SK-N-SH treated with all-trans-retinoic acid at 6 μM for 48 hours (cell line): ENCODE data around the gene CTDSP1.

Experiments
- ATAC-seq: fragments of 200-7000 bp; cut with Tn5 transposase; 3 replicates; pipeline ENCODE4 v1.9.1; 2020; ENCODE audit warnings: mild to moderate bottlenecking, moderate library complexity
- ARNTL ChIP-seq: fragments of 450-650 bp; formaldehyde crosslinking; IDR thresholded peaks from 2 replicates; pipeline ENCODE4 v1.5.0; 2020; ENCODE audit warnings: low read depth, mild to moderate bottlenecking, moderate library complexity, borderline replicate concordance
- BACH2 ChIP-seq: fragments of 250-450 bp; sonication (Bioruptor Pico); IDR thresholded peaks from 2 replicates; pipeline ENCODE4 v1.9.0; 2021; ENCODE audit warnings: mild to moderate bottlenecking, borderline replicate concordance
- CSDC2 ChIP-seq: fragments of 250-450 bp; sonication (Bioruptor Pico); IDR thresholded peaks from 2 replicates; pipeline ENCODE4 v1.5.0; 2020; ENCODE audit warnings: mild to moderate bottlenecking, moderate library complexity
- ESRRG ChIP-seq: fragments of 250-450 bp; sonication (Bioruptor Pico); IDR thresholded peaks from 2 replicates; pipeline ENCODE4 v1.6.1; 2021; ENCODE audit warnings: mild to moderate bottlenecking
- GLIS3 ChIP-seq: fragments of 250-450 bp; sonication (Bioruptor Pico); IDR thresholded peaks from 2 replicates; pipeline ENCODE4 v1.5.0; 2020; ENCODE audit warnings: mild to moderate bottlenecking, moderate library complexity
- ISL1 ChIP-seq: fragments of 250-450 bp; sonication (Bioruptor Pico); IDR thresholded peaks from 2 replicates; pipeline ENCODE4 v2.1.2; 2022; ENCODE audit warnings: mild to moderate bottlenecking, moderate library complexity
- OSR1 ChIP-seq: fragments of 250-450 bp; sonication (Bioruptor Pico); IDR thresholded peaks from 2 replicates; pipeline ENCODE4 v1.8.0; 2022; ENCODE audit warnings: moderate library complexity, mild to moderate bottlenecking, inconsistent platforms
- PPARA ChIP-seq: fragments of 250-450 bp; sonication (Bioruptor Pico); IDR thresholded peaks from 2 replicates; pipeline ENCODE4 v1.5.0; 2020; ENCODE audit warnings: mild to moderate bottlenecking, borderline replicate concordance
- SNAI2 ChIP-seq: fragments of 250-450 bp; sonication (Bioruptor Pico); IDR thresholded peaks from 2 replicates; pipeline ENCODE4 v1.5.0; 2020; ENCODE audit warnings: mild to moderate bottlenecking, moderate library complexity
- TOX ChIP-seq: fragments of 250-450 bp; sonication (Bioruptor Pico); IDR thresholded peaks from 2 replicates; pipeline ENCODE4 v1.8.0; 2021; ENCODE audit warnings: mild to moderate bottlenecking, moderate library complexity, borderline replicate concordance
- ZC3H10 ChIP-seq: fragments of 250-450 bp; sonication (Bioruptor Pico); IDR thresholded peaks from 2 replicates; pipeline ENCODE4 v1.5.1; 2021; ENCODE audit warnings: mild to moderate bottlenecking, moderate library complexity
- ZFP3 ChIP-seq: fragments of 250-450 bp; sonication (Bioruptor Pico); IDR thresholded peaks from 2 replicates; pipeline ENCODE4 v1.5.0; 2020; ENCODE audit warnings: mild to moderate bottlenecking, moderate library complexity
- ZFP30 ChIP-seq: fragments of 450-650 bp; formaldehyde crosslinking; IDR thresholded peaks from 2 replicates; pipeline ENCODE4 v1.5.0; 2022; ENCODE audit warnings: mild to moderate bottlenecking, moderate library complexity
- ZNF565 ChIP-seq: fragments of 450-650 bp; formaldehyde crosslinking; conservative IDR thresholded peaks from 2 replicates; pipeline ENCODE4 v1.5.0; 2020; ENCODE audit warnings: low read depth, mild to moderate bottlenecking, moderate library complexity
- ZNF8 ChIP-seq: fragments of 450-650 bp; formaldehyde crosslinking; IDR thresholded peaks from 2 replicates; pipeline ENCODE4 v1.5.0; 2020; ENCODE audit warnings: mild to moderate bottlenecking, moderate library complexity
- TF ChIP-seq, protein P1 (sequence below): fragments of 250-450 bp; sonication (Bioruptor Pico); IDR thresholded peaks from 2 replicates; pipeline ENCODE4 v1.5.0; 2020; ENCODE audit warnings: mild to moderate bottlenecking, moderate library complexity
- TF ChIP-seq, protein P2 (sequence below): fragments of 250-450 bp; sonication (Bioruptor Pico); IDR thresholded peaks from 2 replicates; pipeline ENCODE4 v1.8.0; 2020; ENCODE audit warnings: mild to moderate bottlenecking, moderate library complexity, borderline replicate concordance
- TF ChIP-seq, protein P3 (sequence below): fragments of 250-450 bp; sonication (Bioruptor Pico); IDR thresholded peaks from 2 replicates; pipeline ENCODE4 v1.5.1; 2020; ENCODE audit warnings: low read depth, mild to moderate bottlenecking, moderate library complexity
- TF ChIP-seq, protein P4 (sequence below): fragments of 250-450 bp; sonication (Bioruptor Pico); IDR thresholded peaks from 2 replicates; pipeline ENCODE4 v1.8.0; 2021; ENCODE audit warnings: low read depth, mild to moderate bottlenecking, moderate library complexity, borderline replicate concordance
- TF ChIP-seq, protein P5 (sequence below): fragments of 250-450 bp; sonication (Bioruptor Pico); IDR thresholded peaks from 2 replicates; pipeline ENCODE4 v1.5.1; 2021; ENCODE audit warnings: mild to moderate bottlenecking, moderate library complexity

CTDSP1 gene

DNA sequence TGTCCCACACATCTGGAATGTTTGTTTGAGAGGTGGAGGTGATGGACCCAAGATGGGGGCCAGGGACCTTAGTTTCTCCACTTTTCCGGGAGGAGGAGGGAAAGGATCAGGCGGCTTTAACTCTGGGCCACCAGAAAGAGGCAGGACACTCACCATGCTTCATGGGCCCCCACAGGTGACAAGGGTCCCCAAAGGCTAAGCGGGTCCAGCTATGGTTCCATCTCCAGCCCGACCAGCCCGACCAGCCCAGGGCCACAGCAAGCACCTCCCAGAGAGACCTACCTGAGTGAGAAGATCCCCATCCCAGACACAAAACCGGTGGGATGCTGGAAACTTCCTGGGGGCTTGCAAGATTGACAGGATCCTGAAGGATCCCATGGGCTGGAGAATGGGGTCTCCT lies 16.9 kb upstream of the CTDSP1 start:
- TF ChIP-seq TOX (CRISPR knock-in tag), result no peak
- no peak for TF ChIP-seq ZNF8 (CRISPR knock-in tag)
- TF ChIP-seq GLIS3 (CRISPR knock-in tag), result no peak
- no peak for TF ChIP-seq ZC3H10 (CRISPR knock-in tag)
- ATAC-seq, result no peak

DNA sequence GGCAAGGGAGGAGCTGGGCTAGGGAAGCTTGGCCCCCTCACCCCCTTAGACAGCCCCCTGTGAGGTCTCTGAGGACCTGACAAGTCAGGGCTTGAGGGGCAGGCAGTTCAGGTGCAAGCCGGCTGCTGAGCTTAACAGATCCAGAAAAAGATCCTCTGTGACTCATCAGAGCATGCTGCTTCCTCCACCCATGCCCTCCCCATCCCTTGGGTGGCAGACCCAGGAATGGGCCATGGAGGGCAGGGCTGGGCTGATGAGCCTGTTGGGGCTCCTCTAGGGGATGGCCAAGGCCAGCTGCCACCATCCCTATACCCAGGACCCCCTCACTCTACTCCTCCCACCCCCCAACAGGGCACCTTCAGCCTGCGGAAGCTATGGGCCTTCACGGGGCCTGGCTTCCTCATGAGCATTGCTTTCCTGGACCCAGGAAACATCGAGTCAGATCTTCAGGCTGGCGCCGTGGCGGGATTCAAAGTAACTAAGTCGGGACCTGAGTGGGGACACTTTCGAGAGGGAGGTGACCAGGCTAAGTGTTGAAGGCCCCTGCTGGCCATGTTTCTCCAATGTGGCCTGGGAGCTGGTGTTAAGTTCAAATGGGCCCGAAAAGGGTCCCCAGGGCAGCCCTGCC lies 15.7 kb upstream of the CTDSP1 start:
- TF ChIP-seq, protein P1, sequence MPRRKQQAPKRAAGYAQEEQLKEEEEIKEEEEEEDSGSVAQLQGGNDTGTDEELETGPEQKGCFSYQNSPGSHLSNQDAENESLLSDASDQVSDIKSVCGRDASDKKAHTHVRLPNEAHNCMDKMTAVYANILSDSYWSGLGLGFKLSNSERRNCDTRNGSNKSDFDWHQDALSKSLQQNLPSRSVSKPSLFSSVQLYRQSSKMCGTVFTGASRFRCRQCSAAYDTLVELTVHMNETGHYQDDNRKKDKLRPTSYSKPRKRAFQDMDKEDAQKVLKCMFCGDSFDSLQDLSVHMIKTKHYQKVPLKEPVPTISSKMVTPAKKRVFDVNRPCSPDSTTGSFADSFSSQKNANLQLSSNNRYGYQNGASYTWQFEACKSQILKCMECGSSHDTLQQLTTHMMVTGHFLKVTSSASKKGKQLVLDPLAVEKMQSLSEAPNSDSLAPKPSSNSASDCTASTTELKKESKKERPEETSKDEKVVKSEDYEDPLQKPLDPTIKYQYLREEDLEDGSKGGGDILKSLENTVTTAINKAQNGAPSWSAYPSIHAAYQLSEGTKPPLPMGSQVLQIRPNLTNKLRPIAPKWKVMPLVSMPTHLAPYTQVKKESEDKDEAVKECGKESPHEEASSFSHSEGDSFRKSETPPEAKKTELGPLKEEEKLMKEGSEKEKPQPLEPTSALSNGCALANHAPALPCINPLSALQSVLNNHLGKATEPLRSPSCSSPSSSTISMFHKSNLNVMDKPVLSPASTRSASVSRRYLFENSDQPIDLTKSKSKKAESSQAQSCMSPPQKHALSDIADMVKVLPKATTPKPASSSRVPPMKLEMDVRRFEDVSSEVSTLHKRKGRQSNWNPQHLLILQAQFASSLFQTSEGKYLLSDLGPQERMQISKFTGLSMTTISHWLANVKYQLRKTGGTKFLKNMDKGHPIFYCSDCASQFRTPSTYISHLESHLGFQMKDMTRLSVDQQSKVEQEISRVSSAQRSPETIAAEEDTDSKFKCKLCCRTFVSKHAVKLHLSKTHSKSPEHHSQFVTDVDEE, result no peak
- TF ChIP-seq ARNTL (CRISPR knock-in tag), result no peak
- no peak for TF ChIP-seq BACH2
- TF ChIP-seq, protein P2, sequence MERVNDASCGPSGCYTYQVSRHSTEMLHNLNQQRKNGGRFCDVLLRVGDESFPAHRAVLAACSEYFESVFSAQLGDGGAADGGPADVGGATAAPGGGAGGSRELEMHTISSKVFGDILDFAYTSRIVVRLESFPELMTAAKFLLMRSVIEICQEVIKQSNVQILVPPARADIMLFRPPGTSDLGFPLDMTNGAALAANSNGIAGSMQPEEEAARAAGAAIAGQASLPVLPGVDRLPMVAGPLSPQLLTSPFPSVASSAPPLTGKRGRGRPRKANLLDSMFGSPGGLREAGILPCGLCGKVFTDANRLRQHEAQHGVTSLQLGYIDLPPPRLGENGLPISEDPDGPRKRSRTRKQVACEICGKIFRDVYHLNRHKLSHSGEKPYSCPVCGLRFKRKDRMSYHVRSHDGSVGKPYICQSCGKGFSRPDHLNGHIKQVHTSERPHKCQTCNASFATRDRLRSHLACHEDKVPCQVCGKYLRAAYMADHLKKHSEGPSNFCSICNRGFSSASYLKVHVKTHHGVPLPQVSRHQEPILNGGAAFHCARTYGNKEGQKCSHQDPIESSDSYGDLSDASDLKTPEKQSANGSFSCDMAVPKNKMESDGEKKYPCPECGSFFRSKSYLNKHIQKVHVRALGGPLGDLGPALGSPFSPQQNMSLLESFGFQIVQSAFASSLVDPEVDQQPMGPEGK (CRISPR knock-in tag), result no peak
- no peak for TF ChIP-seq ZC3H10 (CRISPR knock-in tag)
- no peak for TF ChIP-seq PPARA (CRISPR knock-in tag)
- no peak for TF ChIP-seq ISL1
- TF ChIP-seq ESRRG (CRISPR knock-in tag), result no peak
- no peak for TF ChIP-seq ZFP3 (CRISPR knock-in tag)
- TF ChIP-seq SNAI2, result no peak
- TF ChIP-seq ZNF8 (CRISPR knock-in tag), result no peak
- no peak for TF ChIP-seq GLIS3 (CRISPR knock-in tag)
- TF ChIP-seq CSDC2 (CRISPR knock-in tag), result no peak
- TF ChIP-seq, protein P3, sequence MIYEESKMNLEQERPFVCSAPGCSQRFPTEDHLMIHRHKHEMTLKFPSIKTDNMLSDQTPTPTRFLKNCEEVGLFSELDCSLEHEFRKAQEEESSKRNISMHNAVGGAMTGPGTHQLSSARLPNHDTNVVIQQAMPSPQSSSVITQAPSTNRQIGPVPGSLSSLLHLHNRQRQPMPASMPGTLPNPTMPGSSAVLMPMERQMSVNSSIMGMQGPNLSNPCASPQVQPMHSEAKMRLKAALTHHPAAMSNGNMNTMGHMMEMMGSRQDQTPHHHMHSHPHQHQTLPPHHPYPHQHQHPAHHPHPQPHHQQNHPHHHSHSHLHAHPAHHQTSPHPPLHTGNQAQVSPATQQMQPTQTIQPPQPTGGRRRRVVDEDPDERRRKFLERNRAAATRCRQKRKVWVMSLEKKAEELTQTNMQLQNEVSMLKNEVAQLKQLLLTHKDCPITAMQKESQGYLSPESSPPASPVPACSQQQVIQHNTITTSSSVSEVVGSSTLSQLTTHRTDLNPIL (CRISPR knock-in tag), result no peak
- TF ChIP-seq OSR1 (CRISPR knock-in tag), result no peak
- no peak for TF ChIP-seq ZFP30 (CRISPR knock-in tag)
- ATAC-seq, result peak; percentile 77

DNA sequence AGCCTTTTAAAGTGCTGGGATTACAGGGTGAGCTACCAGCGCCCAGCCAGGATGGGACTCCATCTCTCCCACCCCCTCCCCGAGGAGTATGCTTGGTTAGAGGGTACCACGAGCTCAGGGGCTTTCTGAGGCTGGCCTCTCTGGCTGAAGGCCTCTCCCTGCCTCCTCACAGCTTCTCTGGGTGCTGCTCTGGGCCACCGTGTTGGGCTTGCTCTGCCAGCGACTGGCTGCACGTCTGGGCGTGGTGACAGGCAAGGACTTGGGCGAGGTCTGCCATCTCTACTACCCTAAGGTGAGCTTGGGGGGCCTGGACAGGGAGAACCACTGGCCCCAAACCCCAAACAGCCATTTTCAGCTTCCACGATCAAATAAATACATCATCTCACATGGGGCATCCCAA lies 14.7 kb upstream of the CTDSP1 start:
- no peak for ATAC-seq
- TF ChIP-seq ZFP3 (CRISPR knock-in tag) (no peak), SNAI2 (no peak), ZNF565 (CRISPR knock-in tag) (no peak), ISL1 (no peak), ZNF8 (CRISPR knock-in tag) (no peak), ESRRG (CRISPR knock-in tag) (no peak), ARNTL (CRISPR knock-in tag) (no peak), ZFP30 (CRISPR knock-in tag) (no peak)
- TF ChIP-seq, protein P2 (CRISPR knock-in tag), result no peak
- TF ChIP-seq, protein P3 (CRISPR knock-in tag), result no peak
- TF ChIP-seq, protein P4, sequence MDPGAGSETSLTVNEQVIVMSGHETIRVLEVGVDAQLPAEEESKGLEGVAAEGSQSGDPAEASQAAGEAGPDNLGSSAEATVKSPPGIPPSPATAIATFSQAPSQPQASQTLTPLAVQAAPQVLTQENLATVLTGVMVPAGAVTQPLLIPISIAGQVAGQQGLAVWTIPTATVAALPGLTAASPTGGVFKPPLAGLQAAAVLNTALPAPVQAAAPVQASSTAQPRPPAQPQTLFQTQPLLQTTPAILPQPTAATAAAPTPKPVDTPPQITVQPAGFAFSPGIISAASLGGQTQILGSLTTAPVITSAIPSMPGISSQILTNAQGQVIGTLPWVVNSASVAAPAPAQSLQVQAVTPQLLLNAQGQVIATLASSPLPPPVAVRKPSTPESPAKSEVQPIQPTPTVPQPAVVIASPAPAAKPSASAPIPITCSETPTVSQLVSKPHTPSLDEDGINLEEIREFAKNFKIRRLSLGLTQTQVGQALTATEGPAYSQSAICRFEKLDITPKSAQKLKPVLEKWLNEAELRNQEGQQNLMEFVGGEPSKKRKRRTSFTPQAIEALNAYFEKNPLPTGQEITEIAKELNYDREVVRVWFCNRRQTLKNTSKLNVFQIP (CRISPR knock-in tag), result no peak
- TF ChIP-seq, protein P5, sequence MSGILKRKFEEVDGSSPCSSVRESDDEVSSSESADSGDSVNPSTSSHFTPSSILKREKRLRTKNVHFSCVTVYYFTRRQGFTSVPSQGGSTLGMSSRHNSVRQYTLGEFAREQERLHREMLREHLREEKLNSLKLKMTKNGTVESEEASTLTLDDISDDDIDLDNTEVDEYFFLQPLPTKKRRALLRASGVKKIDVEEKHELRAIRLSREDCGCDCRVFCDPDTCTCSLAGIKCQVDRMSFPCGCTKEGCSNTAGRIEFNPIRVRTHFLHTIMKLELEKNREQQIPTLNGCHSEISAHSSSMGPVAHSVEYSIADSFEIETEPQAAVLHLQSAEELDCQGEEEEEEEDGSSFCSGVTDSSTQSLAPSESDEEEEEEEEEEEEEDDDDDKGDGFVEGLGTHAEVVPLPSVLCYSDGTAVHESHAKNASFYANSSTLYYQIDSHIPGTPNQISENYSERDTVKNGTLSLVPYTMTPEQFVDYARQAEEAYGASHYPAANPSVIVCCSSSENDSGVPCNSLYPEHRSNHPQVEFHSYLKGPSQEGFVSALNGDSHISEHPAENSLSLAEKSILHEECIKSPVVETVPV (CRISPR knock-in tag), result no peak
- TF ChIP-seq, all 23 proteins: peak for 0
